SK-N-SH (cell line): ENCODE data around the gene CUEDC1. TPM values are rescaled to one million over a fixed set of nuclear protein-coding genes. Genes with fewer than 3 reads are reported as not detected.

Experiments used
- CTCF ChIA-PET: fragments of 300-600, 350-600 bp; formaldehyde crosslinking; extraction: SDS; loops from one replicate; lab custom pipeline; 2021; lab: Yijun Ruan, JAX
- POLR2A ChIA-PET: fragments of 350-600 bp; sonication (Branson Sonifier 250); formaldehyde crosslinking; extraction: SDS; loops from one replicate; lab custom pipeline; 2020; ENCODE audit warnings: antibody characterized with exemption, inconsistent platforms; lab: Yijun Ruan, JAX
- DNase-seq: peaks from one replicate; pipeline ENCODE4 v3.0.0; 2012
- H2AFZ ChIP-seq: fragments of 200-600 bp; sonication (generic); 2 replicates; pipeline ENCODE4 v1.8.1; 2016; ENCODE audit warnings: antibody characterized with exemption, mild to moderate bottlenecking, low read depth
- H3F3A ChIP-seq: fragments of 200-600 bp; sonication (generic); replicated peaks from 2 replicates; pipeline ENCODE3; 2016; ENCODE audit warnings: antibody characterized with exemption, mild to moderate bottlenecking; ENCODE audit not compliant: insufficient read depth
- H3K27ac ChIP-seq, 2 experiments: fragments of 200-500 bp in 1 of 2; fragments of 200-600 bp in 1 of 2; sonication (Bioruptor generic) in 1 of 2; sonication (generic), shearing (Covaris generic) in 1 of 2; 2 replicates each; pipeline versions ENCODE4 v1.5.1 to v1.6.1; 2014 to 2016; ENCODE audit warnings: low read depth in 2 of 2, inconsistent platforms in 1 of 2, low read length in 1 of 2, mild to moderate bottlenecking in 1 of 2, mixed read lengths in 1 of 2
- H3K27me3 ChIP-seq: fragments of 200-600 bp; sonication (generic), shearing (Covaris generic); 2 replicates; pipeline ENCODE4 v1.6.1; 2016; ENCODE audit warnings: mixed run types; ENCODE audit not compliant: insufficient read depth
- H3K36me3 ChIP-seq, 2 experiments: fragments of 200-500 bp in 1 of 2; fragments of 200-600 bp in 1 of 2; sonication (Bioruptor generic) in 1 of 2; sonication (generic) in 1 of 2; replicated peaks in 1 of 2; 2 replicates each; pipeline versions ENCODE3 to v1.5.1; 2014 to 2016; ENCODE audit warnings: low read length in 1 of 2, mild to moderate bottlenecking in 1 of 2; ENCODE audit not compliant: insufficient read depth in 2 of 2, control insufficient read depth in 1 of 2
- H3K4me1 ChIP-seq, 2 experiments: fragments of 200-500 bp in 1 of 2; fragments of 200-600 bp in 1 of 2; sonication (Bioruptor generic) in 1 of 2; sonication (generic), shearing (Covaris generic) in 1 of 2; 2 replicates each; pipeline versions ENCODE4 v1.5.1 to v1.6.1; 2014 to 2016; ENCODE audit warnings: low read depth in 1 of 2, low read length in 1 of 2, mixed run types in 1 of 2; ENCODE audit not compliant: insufficient read depth in 2 of 2, control insufficient read depth in 1 of 2
- H3K4me2 ChIP-seq: fragments of 200-600 bp; sonication (generic), shearing (Covaris generic); 2 replicates; pipeline ENCODE4 v1.6.1; 2017; ENCODE audit warnings: mixed run types
- H3K4me3 ChIP-seq, 2 experiments: fragments of 200-500 bp in 1 of 2; fragments of 200-600 bp in 1 of 2; sonication (Bioruptor generic) in 1 of 2; sonication (generic), shearing (Covaris generic) in 1 of 2; 2 replicates each; pipeline versions ENCODE4 v1.5.1 to v1.8.1; 2014 to 2016; ENCODE audit warnings: low read depth in 2 of 2, inconsistent platforms in 1 of 2, low read length in 1 of 2, mild to moderate bottlenecking in 1 of 2, mixed read lengths in 1 of 2, moderate library complexity in 1 of 2
- H3K79me2 ChIP-seq: fragments of 200-600 bp; sonication (generic); 2 replicates; pipeline ENCODE4 v1.8.1; 2017; ENCODE audit warnings: mild to moderate bottlenecking; ENCODE audit not compliant: insufficient read depth
- H3K9ac ChIP-seq: fragments of 200-600 bp; sonication (generic); 2 replicates; pipeline ENCODE4 v1.6.1; 2017; ENCODE audit warnings: mixed run types
- H3K9me2 ChIP-seq: fragments of 200-600 bp; sonication (generic); 2 replicates; pipeline ENCODE4 v1.6.1; 2017; ENCODE audit warnings: mixed run types
- H3K9me3 ChIP-seq: fragments of 200-600 bp; sonication (generic); 2 replicates; pipeline ENCODE4 v1.6.1; 2017; ENCODE audit warnings: mixed run types, mild to moderate bottlenecking, moderate library complexity
- H4K20me1 ChIP-seq: fragments of 200-600 bp; sonication (generic); 2 replicates; pipeline ENCODE4 v1.6.1; 2017; ENCODE audit warnings: mild to moderate bottlenecking, mixed run types; ENCODE audit not compliant: insufficient read depth
- EZH2phosphoT487 ChIP-seq: fragments of 200-600 bp; sonication (generic); IDR thresholded peaks from 2 replicates; pipeline ENCODE4 v1.6.1; 2017; ENCODE audit warnings: low read depth, mixed run types, mild to moderate bottlenecking, antibody characterized with exemption, moderate library complexity, borderline replicate concordance
- FOSL2 ChIP-seq: IDR thresholded peaks from 2 replicates; pipeline ENCODE4 v1.4.0; 2012; ENCODE audit warnings: low read depth, mild to moderate bottlenecking, moderate library complexity, borderline replicate concordance
- JUND ChIP-seq: IDR thresholded peaks from 2 replicates; pipeline ENCODE4 v1.4.0; 2012
- MXI1 ChIP-seq: IDR thresholded peaks from 2 replicates; pipeline ENCODE4 v1.6.1; 2012; ENCODE audit warnings: mild to moderate bottlenecking, low read depth, low read length, improper control_type of control experiment
- POLR2AphosphoS5 ChIP-seq: IDR thresholded peaks from 2 replicates; pipeline ENCODE4 v1.6.1; 2012; ENCODE audit warnings: low read depth, low read length
- RCOR1 ChIP-seq: fragments of 150-350 bp; IDR thresholded peaks from 2 replicates; pipeline ENCODE4 v1.6.1; 2017; ENCODE audit warnings: antibody characterized with exemption, low read length
- RFX5 ChIP-seq: IDR thresholded peaks from 2 replicates; pipeline ENCODE4 v1.6.1; 2012; ENCODE audit warnings: mild to moderate bottlenecking, improper control_type of control experiment, low read length
- SIN3A ChIP-seq: IDR thresholded peaks from 2 replicates; pipeline ENCODE4 v1.6.1; 2012; ENCODE audit warnings: low read depth, mild to moderate bottlenecking, low read length, moderate library complexity, borderline replicate concordance
- TCF12 ChIP-seq: IDR thresholded peaks from 2 replicates; pipeline ENCODE4 v1.4.0; 2012
- WGBS: methylation state at CpG from one replicate; pipeline ENCODE4 v1.1.6; 2017; ENCODE audit warnings: low lambda C conversion rate; 5-methylcytosine and 5-hydroxymethylcytosine counted together
- polyA plus RNA-seq, 3 experiments: library from polyadenylated mRNA; depleted of rRNA; stranded (reverse); fragments of >200 nt; gene quantifications; 2 replicates each; pipeline ENCODE4 v1.2.3, GENCODE V29; 2012
- TF ChIP-seq, protein P1 (sequence below): fragments of 200-600 bp; sonication (generic); IDR thresholded peaks from 2 replicates; pipeline ENCODE4 v1.6.1; 2017; ENCODE audit warnings: antibody characterized with exemption, mild to moderate bottlenecking, moderate library complexity
- TF ChIP-seq, protein P2 (sequence below): IDR thresholded peaks from 2 replicates; pipeline ENCODE4 v1.4.0; 2012; ENCODE audit warnings: low read depth, borderline replicate concordance
- TF ChIP-seq, protein P3 (sequence below): IDR thresholded peaks from 2 replicates; pipeline ENCODE4; 2012
- TF ChIP-seq, protein P4 (sequence below): IDR thresholded peaks from 2 replicates; pipeline ENCODE4 v1.4.0; 2012; ENCODE audit warnings: low read depth, borderline replicate concordance

The CUEDC1 gene
- polyA plus RNA-seq, 1 of the 3 experiments (the other 2 are of a cell fraction) = 58.9 TPM

DNA sequence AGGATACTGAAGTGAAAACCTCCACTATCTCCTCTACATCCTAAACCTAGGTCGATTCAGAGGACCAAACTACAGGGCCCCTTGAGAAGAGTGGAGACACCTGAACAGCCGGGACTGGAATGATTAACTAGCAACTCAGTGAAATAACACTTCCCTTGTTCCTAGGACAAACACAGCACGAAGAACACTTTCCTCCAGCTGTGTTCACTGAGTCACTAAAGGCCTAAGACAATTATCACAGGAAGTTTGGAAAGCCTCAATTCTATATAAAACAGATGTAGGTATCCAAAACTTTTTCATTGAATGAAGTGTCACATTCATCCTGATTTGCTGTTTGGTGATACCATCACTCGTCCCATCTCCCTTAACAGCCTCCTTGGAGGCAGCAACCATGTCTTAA, 15.5 kb upstream of the CUEDC1 start:
- peaks cover 19% of the 10 kb centered on the region for H3F3A ChIP-seq
- peaks cover 31 to 35% of the 10 kb centered on the region in 2 experiments for H3K36me3 ChIP-seq
- 33% methylated on average over 4 of the region's 4 CpGs for WGBS
- ChIA-PET CTCF (interaction anchor here (0.9 to 5.9 kb wide), 13 partner anchors 10 to 113 kb away, joined by 3 to 43 read pairs (median 5); partner anchors contain the start of gene CUEDC1), POLR2A (interaction anchor here (1.2 to 1.4 kb wide), 4 partner anchors 16 to 37 kb away, joined by 3 to 8 read pairs (median 4); partner anchors contain the start of genes CUEDC1 and SRSF1)
- H2AFZ ChIP-seq = no peak overlapping the region
- no peak for DNase-seq
- 0 out of 2 replicates have a peak, but pooled peaks cover 3% of the 10 kb centered on the region for H4K20me1 ChIP-seq
- H3K27me3 ChIP-seq = no peaks in the 10 kb centered on the region
- H3K9me2 ChIP-seq = no peaks in the 10 kb centered on the region
- peaks cover 13 to 25% of the 10 kb centered on the region in 2 experiments; a peak in 2 of 4 replicates for H3K4me1 ChIP-seq
- no peak overlapping the region for H3K9ac ChIP-seq
- peak overlapping the region; percentile 26 to 42; a peak in 2 of 4 replicates for H3K27ac ChIP-seq
- H3K4me3 ChIP-seq = no peak overlapping the region
- H3K79me2 ChIP-seq = peaks cover 8% of the 10 kb centered on the region; the same call in 1 of the 2 replicates
- H3K9me3 ChIP-seq = no peaks in the 10 kb centered on the region
- no peak overlapping the region for H3K4me2 ChIP-seq
- TF ChIP-seq RCOR1 (no peak), JUND (peak; percentile 45; the same call in 1 of the 2 replicates), POLR2AphosphoS5 (peak; percentile 48; the same call in 1 of the 2 replicates), MXI1 (no peak), SIN3A (no peak), FOSL2 (peak; percentile 46), TCF12 (peak; percentile 85), RFX5 (no peak), EZH2phosphoT487 (no peak)
- TF ChIP-seq, protein P1, sequence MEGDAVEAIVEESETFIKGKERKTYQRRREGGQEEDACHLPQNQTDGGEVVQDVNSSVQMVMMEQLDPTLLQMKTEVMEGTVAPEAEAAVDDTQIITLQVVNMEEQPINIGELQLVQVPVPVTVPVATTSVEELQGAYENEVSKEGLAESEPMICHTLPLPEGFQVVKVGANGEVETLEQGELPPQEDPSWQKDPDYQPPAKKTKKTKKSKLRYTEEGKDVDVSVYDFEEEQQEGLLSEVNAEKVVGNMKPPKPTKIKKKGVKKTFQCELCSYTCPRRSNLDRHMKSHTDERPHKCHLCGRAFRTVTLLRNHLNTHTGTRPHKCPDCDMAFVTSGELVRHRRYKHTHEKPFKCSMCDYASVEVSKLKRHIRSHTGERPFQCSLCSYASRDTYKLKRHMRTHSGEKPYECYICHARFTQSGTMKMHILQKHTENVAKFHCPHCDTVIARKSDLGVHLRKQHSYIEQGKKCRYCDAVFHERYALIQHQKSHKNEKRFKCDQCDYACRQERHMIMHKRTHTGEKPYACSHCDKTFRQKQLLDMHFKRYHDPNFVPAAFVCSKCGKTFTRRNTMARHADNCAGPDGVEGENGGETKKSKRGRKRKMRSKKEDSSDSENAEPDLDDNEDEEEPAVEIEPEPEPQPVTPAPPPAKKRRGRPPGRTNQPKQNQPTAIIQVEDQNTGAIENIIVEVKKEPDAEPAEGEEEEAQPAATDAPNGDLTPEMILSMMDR = no peak
- TF ChIP-seq, protein P2, sequence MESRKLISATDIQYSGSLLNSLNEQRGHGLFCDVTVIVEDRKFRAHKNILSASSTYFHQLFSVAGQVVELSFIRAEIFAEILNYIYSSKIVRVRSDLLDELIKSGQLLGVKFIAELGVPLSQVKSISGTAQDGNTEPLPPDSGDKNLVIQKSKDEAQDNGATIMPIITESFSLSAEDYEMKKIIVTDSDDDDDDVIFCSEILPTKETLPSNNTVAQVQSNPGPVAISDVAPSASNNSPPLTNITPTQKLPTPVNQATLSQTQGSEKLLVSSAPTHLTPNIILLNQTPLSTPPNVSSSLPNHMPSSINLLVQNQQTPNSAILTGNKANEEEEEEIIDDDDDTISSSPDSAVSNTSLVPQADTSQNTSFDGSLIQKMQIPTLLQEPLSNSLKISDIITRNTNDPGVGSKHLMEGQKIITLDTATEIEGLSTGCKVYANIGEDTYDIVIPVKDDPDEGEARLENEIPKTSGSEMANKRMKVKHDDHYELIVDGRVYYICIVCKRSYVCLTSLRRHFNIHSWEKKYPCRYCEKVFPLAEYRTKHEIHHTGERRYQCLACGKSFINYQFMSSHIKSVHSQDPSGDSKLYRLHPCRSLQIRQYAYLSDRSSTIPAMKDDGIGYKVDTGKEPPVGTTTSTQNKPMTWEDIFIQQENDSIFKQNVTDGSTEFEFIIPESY = peak; percentile 29; the same call in 1 of the 2 replicates
- TF ChIP-seq, protein P3, sequence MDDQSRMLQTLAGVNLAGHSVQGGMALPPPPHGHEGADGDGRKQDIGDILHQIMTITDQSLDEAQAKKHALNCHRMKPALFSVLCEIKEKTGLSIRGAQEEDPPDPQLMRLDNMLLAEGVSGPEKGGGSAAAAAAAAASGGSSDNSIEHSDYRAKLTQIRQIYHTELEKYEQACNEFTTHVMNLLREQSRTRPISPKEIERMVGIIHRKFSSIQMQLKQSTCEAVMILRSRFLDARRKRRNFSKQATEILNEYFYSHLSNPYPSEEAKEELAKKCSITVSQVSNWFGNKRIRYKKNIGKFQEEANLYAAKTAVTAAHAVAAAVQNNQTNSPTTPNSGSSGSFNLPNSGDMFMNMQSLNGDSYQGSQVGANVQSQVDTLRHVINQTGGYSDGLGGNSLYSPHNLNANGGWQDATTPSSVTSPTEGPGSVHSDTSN = peak; percentile 39; the same call in 1 of the 2 replicates
- TF ChIP-seq, protein P4, sequence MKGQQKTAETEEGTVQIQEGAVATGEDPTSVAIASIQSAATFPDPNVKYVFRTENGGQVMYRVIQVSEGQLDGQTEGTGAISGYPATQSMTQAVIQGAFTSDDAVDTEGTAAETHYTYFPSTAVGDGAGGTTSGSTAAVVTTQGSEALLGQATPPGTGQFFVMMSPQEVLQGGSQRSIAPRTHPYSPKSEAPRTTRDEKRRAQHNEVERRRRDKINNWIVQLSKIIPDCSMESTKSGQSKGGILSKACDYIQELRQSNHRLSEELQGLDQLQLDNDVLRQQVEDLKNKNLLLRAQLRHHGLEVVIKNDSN = no peak
- TF ChIP-seq, all 33 proteins: peak for 6
